ENCODE measurements around the gene FDPS.

Gene FDPS

GRCh38 chr1:155301342-155301841, 7.3 kb upstream of the FDPS start, which contains the start of gene PKLR:
TSS of gene PKLR (minus strand) at chr1:155301438. CDS start at chr1:155301395, 43 bp downstream.
- no peaks in the 10 kb centered on the region for H3K36me3 ChIP-seq (ENCODE audit: insufficient read depth, low read length)
- H3K4me3 ChIP-seq (ENCODE audit: low read length) = no peak within 1 kb of the TSS
- 0 out of 2 replicates have a peak, but pooled peaks cover 3% of the 10 kb centered on the region for H3K27me3 ChIP-seq (ENCODE audit: insufficient read depth, low read length)
- 93% methylated on average over 5 of the region's 5 CpGs for WGBS
- H3K9me3 ChIP-seq (ENCODE audit: insufficient read depth, low read depth, low read length) = no peaks in the 10 kb centered on the region
- no peak within 1 kb of the TSS for H3K9ac ChIP-seq (ENCODE audit: low read depth, low read length)
- H3K27ac ChIP-seq (ENCODE audit: low read depth, low read length) = no peak within 1 kb of the TSS
- no peaks in the 10 kb centered on the region for H3K4me1 ChIP-seq (ENCODE audit: insufficient read depth, low read length)

DNA sequence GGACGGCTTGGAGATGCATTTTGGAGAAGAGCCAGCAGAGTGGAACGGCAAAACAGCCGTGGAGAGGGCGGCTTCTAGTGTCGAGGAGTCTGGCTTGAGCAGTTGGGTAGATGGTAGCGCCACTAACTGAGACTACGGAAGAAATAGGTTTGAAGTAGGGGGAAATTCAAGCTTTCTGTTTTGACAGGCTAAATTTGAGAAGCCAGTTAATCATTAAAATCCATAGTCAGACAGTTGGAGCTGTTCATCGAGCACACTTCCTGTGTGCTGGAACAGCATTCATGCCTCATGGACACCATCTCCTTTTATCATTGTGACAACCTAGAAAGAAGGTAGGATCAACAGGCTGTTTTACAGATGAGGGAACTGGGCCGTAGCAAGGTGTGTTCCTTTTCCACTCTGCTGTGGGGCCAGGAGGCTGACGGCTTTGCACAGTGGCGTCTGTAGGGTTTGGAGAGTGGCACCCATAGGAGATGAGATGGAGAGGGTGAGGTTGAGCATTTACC, 4.1 kb upstream of the FDPS start:
- Histone ChIP-seq H3K27me3 (ENCODE audit: insufficient read depth, low read length) (no peaks in the 10 kb centered on the region), H3K4me1 (ENCODE audit: insufficient read depth, low read length) (no peaks in the 10 kb centered on the region), H3K36me3 (ENCODE audit: insufficient read depth, low read length) (no peaks in the 10 kb centered on the region), H3K9me3 (ENCODE audit: insufficient read depth, low read depth, low read length) (no peaks in the 10 kb centered on the region), H3K27ac (ENCODE audit: low read depth, low read length) (no peak overlapping the region), H3K4me3 (ENCODE audit: low read length) (no peak overlapping the region), H3K9ac (ENCODE audit: low read depth, low read length) (no peak overlapping the region)
- WGBS = 89% methylated on average over 11 of the region's 11 CpGs

DNA sequence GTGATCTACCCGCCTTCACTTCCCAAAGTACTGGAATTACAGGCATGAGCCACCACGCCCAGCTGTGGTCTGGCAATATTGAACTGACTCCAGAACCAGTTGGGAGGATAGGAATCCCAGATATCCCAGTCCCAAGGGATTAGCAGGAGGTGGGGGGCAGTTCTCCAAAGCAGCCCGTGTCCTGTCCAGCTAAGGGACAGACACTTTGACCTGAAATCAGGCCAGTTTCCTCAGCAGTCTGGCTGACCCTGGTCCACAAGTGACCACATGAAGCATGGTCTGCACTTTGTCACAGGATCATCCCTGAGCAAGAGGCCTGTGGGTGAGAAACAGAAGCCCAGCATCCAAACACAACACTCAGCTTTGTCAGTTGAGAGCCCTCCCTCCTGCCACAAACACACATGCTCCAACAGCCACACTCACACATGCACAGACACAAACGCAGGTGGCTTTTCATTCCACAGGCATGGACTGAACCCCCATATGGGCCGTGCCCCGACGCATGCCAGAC, 2.7 kb upstream of the FDPS start:
- peaks cover 10% of the 10 kb centered on the region for H3K36me3 ChIP-seq (ENCODE audit: insufficient read depth, low read length)
- no peak overlapping the region for H3K4me3 ChIP-seq (ENCODE audit: low read length)
- H3K27ac ChIP-seq (ENCODE audit: low read depth, low read length) = no peak overlapping the region
- H3K4me1 ChIP-seq (ENCODE audit: insufficient read depth, low read length) = peaks cover 3% of the 10 kb centered on the region; the same call in 1 of the 2 replicates
- H3K27me3 ChIP-seq (ENCODE audit: insufficient read depth, low read length) = no peaks in the 10 kb centered on the region
- H3K9ac ChIP-seq (ENCODE audit: low read depth, low read length) = no peak overlapping the region
- WGBS = 90% methylated on average over 7 of the region's 7 CpGs
- no peaks in the 10 kb centered on the region for H3K9me3 ChIP-seq (ENCODE audit: insufficient read depth, low read depth, low read length)

DNA sequence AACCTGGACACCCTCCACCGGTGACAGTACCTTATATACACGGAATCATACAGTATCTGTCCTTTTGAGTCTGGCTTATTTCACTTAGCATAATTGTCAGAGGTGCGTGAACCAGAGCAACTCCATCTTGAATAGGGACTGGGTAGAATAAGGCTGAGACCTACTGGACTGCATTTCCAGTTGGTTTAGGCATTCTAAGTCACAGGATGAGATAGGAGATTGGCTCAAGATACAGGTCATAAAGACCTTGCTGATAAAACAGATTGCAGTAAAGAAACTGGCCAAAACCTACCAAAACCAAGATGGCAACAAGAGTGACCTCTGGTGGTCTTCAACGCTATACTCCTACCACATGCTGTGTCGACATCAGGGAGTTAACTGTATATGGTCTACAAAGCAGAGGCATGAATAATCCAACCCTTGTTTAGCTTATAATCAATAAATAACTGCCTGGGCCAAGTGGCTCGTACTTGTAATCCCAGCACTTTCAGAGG, 1.4 kb upstream of the FDPS start:
- Histone ChIP-seq H3K9ac (ENCODE audit: low read depth, low read length) (no peak overlapping the region), H3K4me1 (ENCODE audit: insufficient read depth, low read length) (peaks cover 3% of the 10 kb centered on the region; the same call in 1 of the 2 replicates), H3K4me3 (ENCODE audit: low read length) (no peak overlapping the region; the same call in 1 of the 2 replicates), H3K36me3 (ENCODE audit: insufficient read depth, low read length) (peaks cover 22% of the 10 kb centered on the region), H3K27ac (ENCODE audit: low read depth, low read length) (no peak overlapping the region; the same call in 1 of the 2 replicates), H3K9me3 (ENCODE audit: insufficient read depth, low read depth, low read length) (no peaks in the 10 kb centered on the region), H3K27me3 (ENCODE audit: insufficient read depth, low read length) (no peaks in the 10 kb centered on the region)
- 73% methylated on average over 6 of the region's 6 CpGs for WGBS

DNA sequence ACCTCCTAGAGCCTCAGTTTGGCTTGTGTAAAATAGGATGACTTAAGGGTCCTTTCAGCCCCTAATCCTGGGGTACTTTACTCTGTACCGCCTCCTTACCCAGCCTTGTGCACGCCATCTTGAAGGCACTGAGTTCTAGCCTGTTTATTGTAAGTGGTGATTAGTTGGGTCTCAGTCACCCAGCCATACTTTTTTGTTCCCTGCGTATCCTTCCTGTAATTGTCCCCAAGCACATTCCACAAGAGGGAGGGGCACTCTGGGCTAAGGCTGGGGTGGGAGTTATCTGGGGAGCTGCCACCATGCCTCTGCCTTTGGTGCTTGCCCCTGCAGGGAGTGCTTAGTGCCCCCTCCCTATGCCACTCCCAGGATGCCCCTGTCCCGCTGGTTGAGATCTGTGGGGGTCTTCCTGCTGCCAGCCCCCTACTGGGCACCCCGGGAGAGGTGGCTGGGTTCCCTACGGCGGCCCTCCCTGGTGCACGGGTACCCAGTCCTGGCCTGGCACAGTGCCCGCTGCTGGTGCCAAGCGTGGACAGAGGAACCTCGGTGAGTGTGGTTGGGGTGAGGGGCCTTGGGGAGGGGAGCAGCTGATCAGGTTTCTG, 856 bp downstream of the FDPS start:
- WGBS = 58% methylated on average over 9 of the region's 11 CpGs

GRCh38 chr1:155313261-155313660, 4.6 kb downstream of the FDPS start:
- H3K36me3 ChIP-seq (ENCODE audit: insufficient read depth, low read length) = peaks cover 68% of the 10 kb centered on the region

More for the DNA sequence above, 856 bp downstream of the FDPS start:
- H3K36me3 ChIP-seq (ENCODE audit: insufficient read depth, low read length) = peaks cover 39% of the 10 kb centered on the region
- H3K4me3 ChIP-seq (ENCODE audit: low read length) = peak overlapping the region; percentile 89
- H3K4me1 ChIP-seq (ENCODE audit: insufficient read depth, low read length) = peaks cover 3% of the 10 kb centered on the region; the same call in 1 of the 2 replicates
- H3K27me3 ChIP-seq (ENCODE audit: insufficient read depth, low read length) = no peaks in the 10 kb centered on the region
- H3K9ac ChIP-seq (ENCODE audit: low read depth, low read length) = peak overlapping the region; percentile 87
- H3K9me3 ChIP-seq (ENCODE audit: insufficient read depth, low read depth, low read length) = no peaks in the 10 kb centered on the region
- H3K27ac ChIP-seq (ENCODE audit: low read depth, low read length) = peak overlapping the region; percentile 71

DNA sequence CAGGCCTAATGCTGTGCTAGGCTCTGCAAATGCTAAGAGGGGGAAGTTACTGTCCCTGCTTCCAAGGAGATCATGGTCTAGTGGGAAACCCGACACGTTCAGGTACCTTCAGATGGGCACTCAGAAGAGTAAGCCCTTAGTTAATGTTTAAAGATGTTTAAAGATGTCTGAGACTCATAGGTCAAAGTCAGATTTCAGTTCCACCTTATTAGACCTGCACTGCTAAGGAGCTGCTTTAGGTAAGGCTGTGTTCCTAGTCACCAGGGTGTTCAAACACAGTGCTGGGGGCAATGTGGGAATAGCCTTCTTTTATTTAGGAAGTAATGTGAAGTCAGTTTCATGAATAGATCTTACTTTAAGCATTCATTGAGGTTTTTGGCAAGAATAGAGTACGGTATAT, 8.3 kb downstream of the FDPS start:
- no peak overlapping the region for H3K27ac ChIP-seq (ENCODE audit: low read depth, low read length)
- 89% methylated on average over 3 of the region's 3 CpGs for WGBS

More at GRCh38 chr1:155313261-155313660, 4.6 kb downstream of the FDPS start:
- WGBS = 97% methylated on average over 8 of the region's 8 CpGs
- no peak overlapping the region for H3K4me3 ChIP-seq (ENCODE audit: low read length)
- H3K9ac ChIP-seq (ENCODE audit: low read depth, low read length) = no peak overlapping the region
- no peak overlapping the region for H3K27ac ChIP-seq (ENCODE audit: low read depth, low read length)
- H3K4me1 ChIP-seq (ENCODE audit: insufficient read depth, low read length) = peaks cover 3% of the 10 kb centered on the region; the same call in 1 of the 2 replicates
- no peaks in the 10 kb centered on the region for H3K9me3 ChIP-seq (ENCODE audit: insufficient read depth, low read depth, low read length)
- no peaks in the 10 kb centered on the region for H3K27me3 ChIP-seq (ENCODE audit: insufficient read depth, low read length)

DNA sequence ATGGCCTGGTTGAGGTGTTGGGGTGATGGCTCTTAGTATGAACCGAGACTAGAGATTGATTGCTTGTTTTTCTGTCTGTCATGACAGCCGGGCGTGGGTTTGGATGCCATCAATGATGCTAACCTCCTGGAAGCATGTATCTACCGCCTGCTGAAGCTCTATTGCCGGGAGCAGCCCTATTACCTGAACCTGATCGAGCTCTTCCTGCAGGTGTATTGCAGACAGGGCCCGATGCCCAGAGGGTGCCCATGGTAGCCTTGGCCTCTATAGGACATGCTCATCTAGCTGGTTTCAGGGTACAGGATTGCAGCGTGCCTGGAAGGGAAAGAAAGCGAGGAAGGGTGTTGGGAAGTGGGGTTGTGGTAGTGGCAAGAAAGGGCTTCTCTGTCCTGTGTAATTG, 9.4 kb downstream of the FDPS start:
- H3K27ac ChIP-seq (ENCODE audit: low read depth, low read length) = no peak overlapping the region
- H3K9ac ChIP-seq (ENCODE audit: low read depth, low read length) = no peak overlapping the region
- peaks cover 11% of the 10 kb centered on the region; the same call in 1 of the 2 replicates for H3K4me1 ChIP-seq (ENCODE audit: insufficient read depth, low read length)
- peaks cover 60% of the 10 kb centered on the region for H3K36me3 ChIP-seq (ENCODE audit: insufficient read depth, low read length)
- no peaks in the 10 kb centered on the region for H3K9me3 ChIP-seq (ENCODE audit: insufficient read depth, low read depth, low read length)
- H3K4me3 ChIP-seq (ENCODE audit: low read length) = no peak overlapping the region
- H3K27me3 ChIP-seq (ENCODE audit: insufficient read depth, low read length) = peaks cover 10% of the 10 kb centered on the region; the same call in 1 of the 2 replicates
- 96% methylated on average over 9 of the region's 9 CpGs for WGBS

More for the DNA sequence above, 8.3 kb downstream of the FDPS start:
- Histone ChIP-seq H3K9ac (ENCODE audit: low read depth, low read length) (no peak overlapping the region), H3K9me3 (ENCODE audit: insufficient read depth, low read depth, low read length) (no peaks in the 10 kb centered on the region), H3K4me1 (ENCODE audit: insufficient read depth, low read length) (peaks cover 5% of the 10 kb centered on the region; the same call in 1 of the 2 replicates), H3K4me3 (ENCODE audit: low read length) (no peak overlapping the region), H3K27me3 (ENCODE audit: insufficient read depth, low read length) (peaks cover 8% of the 10 kb centered on the region; the same call in 1 of the 2 replicates), H3K36me3 (ENCODE audit: insufficient read depth, low read length) (peaks cover 69% of the 10 kb centered on the region)

DNA sequence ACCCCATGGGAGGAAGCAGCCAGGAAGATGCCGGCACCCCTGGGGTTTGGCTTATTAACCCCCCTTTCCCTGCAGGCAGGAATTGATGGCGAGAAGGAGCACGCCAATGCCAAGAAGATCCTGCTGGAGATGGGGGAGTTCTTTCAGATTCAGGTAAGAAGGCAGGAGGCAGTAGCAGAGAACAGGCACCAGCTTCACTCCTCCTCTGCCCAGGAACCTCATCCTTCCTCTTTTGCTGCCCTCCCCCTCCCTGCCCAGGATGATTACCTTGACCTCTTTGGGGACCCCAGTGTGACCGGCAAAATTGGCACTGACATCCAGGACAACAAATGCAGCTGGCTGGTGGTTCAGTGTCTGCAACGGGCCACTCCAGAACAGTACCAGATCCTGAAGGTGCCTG, 10.9 kb downstream of the FDPS start:
- Histone ChIP-seq H3K36me3 (ENCODE audit: insufficient read depth, low read length) (peaks cover 49% of the 10 kb centered on the region), H3K27ac (ENCODE audit: low read depth, low read length) (no peak overlapping the region), H3K4me3 (ENCODE audit: low read length) (no peak overlapping the region), H3K9me3 (ENCODE audit: insufficient read depth, low read depth, low read length) (no peaks in the 10 kb centered on the region), H3K27me3 (ENCODE audit: insufficient read depth, low read length) (peaks cover 10% of the 10 kb centered on the region; the same call in 1 of the 2 replicates), H3K4me1 (ENCODE audit: insufficient read depth, low read length) (peaks cover 11% of the 10 kb centered on the region; the same call in 1 of the 2 replicates), H3K9ac (ENCODE audit: low read depth, low read length) (no peak overlapping the region)
- WGBS = 93% methylated on average over 5 of the region's 5 CpGs

DNA sequence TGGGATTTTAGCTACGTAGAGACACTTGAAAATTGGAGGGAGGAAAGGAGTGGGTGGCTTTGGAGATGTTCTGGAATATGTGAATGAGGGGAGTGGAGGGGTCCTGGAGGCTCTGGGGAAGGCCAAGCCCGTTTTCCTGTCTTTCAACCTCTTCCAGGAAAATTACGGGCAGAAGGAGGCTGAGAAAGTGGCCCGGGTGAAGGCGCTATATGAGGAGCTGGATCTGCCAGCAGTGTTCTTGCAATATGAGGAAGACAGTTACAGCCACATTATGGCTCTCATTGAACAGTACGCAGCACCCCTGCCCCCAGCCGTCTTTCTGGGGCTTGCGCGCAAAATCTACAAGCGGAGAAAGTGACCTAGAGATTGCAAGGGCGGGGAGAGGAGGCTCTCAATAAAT, 11.6 kb downstream of the FDPS start:
- peaks cover 10% of the 10 kb centered on the region; the same call in 1 of the 2 replicates for H3K27me3 ChIP-seq (ENCODE audit: insufficient read depth, low read length)
- H3K4me3 ChIP-seq (ENCODE audit: low read length) = peak overlapping the region; percentile 90
- no peaks in the 10 kb centered on the region for H3K9me3 ChIP-seq (ENCODE audit: insufficient read depth, low read depth, low read length)
- 0 out of 2 replicates have a peak overlapping the region, but pooled peaks have one; percentile 13 for H3K27ac ChIP-seq (ENCODE audit: low read depth, low read length)
- no peak overlapping the region for H3K9ac ChIP-seq (ENCODE audit: low read depth, low read length)
- H3K4me1 ChIP-seq (ENCODE audit: insufficient read depth, low read length) = peaks cover 11% of the 10 kb centered on the region; the same call in 1 of the 2 replicates
- peaks cover 42% of the 10 kb centered on the region for H3K36me3 ChIP-seq (ENCODE audit: insufficient read depth, low read length)
- 74% methylated on average over 11 of the region's 11 CpGs for WGBS

All from HUES64 (cell line).